K562 (cell line): ENCODE measurements around the gene ARHGEF7. TPM values are rescaled to one million over a fixed set of nuclear protein-coding genes. Genes with fewer than 3 reads are reported as not detected.

Source experiments
- ATAC-seq: fragments of 200-7000 bp; cut with Tn5 transposase; 3 replicates; pipeline ENCODE4 v1.9.1; 2020; ENCODE audit warnings: moderate library complexity
- BruUV-seq: library from RNA; stranded (reverse); fragments of 400-500 nt; replicated peaks from 2 replicates; lab custom pipeline; 2021; lab: Mats Ljungman, UMichigan
- CTCF ChIA-PET: fragments of 300-600 bp; formaldehyde crosslinking; extraction: SDS; loops from one replicate; lab custom pipeline; 2021; ENCODE audit warnings: low intra/inter-chr PET ratio; lab: Yijun Ruan, JAX
- POLR2A ChIA-PET: fragments of 300-600, 350-650 bp; sonication (Branson Sonifier 250); formaldehyde crosslinking; extraction: SDS; loops from one replicate; lab custom pipeline; 2021; ENCODE audit warnings: antibody characterized with exemption, inconsistent platforms; lab: Yijun Ruan, JAX
- DNase-seq, 4 experiments: peaks; one replicate each; pipeline versions ENCODE4 v3.0.0 to v3.0.0-alpha.2; 2011 to 2018; ENCODE audit warnings: low spot score in 3 of 4, mixed read lengths in 3 of 4; ENCODE audit errors: extremely low read depth in 1 of 4
- FAIRE-seq: peaks from 2 replicates; lab custom pipeline; 2011; peaks lifted over from hg19 to GRCh38; lab: Jason Lieb, UNC
- H2AFZ ChIP-seq: 2 replicates; pipeline ENCODE4 v1.6.0; 2011; ENCODE audit warnings: low read depth, low read length, control low read depth, inconsistent platforms
- H3K27ac ChIP-seq: fragments of 200-600 bp; 3 replicates; pipeline ENCODE4 v1.8.0; 2011; ENCODE audit warnings: low read depth, mild to moderate bottlenecking, control low read depth, inconsistent platforms, low read length, moderate library complexity, mixed read lengths; ENCODE audit errors: extremely low read depth
- H3K27me3 ChIP-seq, 2 experiments: fragments of 300-600 bp in 1 of 2; 2 replicates in 1 of 2; 3 replicates in 1 of 2; pipeline versions ENCODE4 v1.6.0 to v1.8.0; 2011; ENCODE audit warnings: inconsistent platforms in 2 of 2, low read length in 2 of 2, mild to moderate bottlenecking in 1 of 2, mixed read lengths in 1 of 2, moderate library complexity in 1 of 2; ENCODE audit not compliant: control insufficient read depth in 2 of 2, insufficient read depth in 2 of 2
- H3K36me3 ChIP-seq: fragments of 300-600 bp; 3 replicates; pipeline ENCODE4 v1.8.0; 2011; ENCODE audit warnings: mild to moderate bottlenecking, low read length, inconsistent platforms; ENCODE audit not compliant: control insufficient read depth, insufficient read depth
- H3K4me1 ChIP-seq, 2 experiments: fragments of 200-600 bp in 1 of 2; replicated peaks in 1 of 2; 2 replicates in 1 of 2; 3 replicates in 1 of 2; pipeline versions ENCODE4 v1.5.1 to v1.8.0; 2011; ENCODE audit warnings: inconsistent platforms in 2 of 2, low read length in 2 of 2, mild to moderate bottlenecking in 1 of 2, mixed read lengths in 1 of 2, moderate library complexity in 1 of 2; ENCODE audit not compliant: control insufficient read depth in 2 of 2, insufficient read depth in 2 of 2
- H3K4me2 ChIP-seq: 2 replicates; pipeline ENCODE4 v1.6.1; 2011; ENCODE audit warnings: low read length, control low read depth, inconsistent platforms, mixed read lengths; ENCODE audit not compliant: insufficient read depth
- H3K4me3 ChIP-seq: fragments of 200-600 bp; sonication (generic), shearing (Covaris generic); 2 replicates; pipeline ENCODE4 v1.5.1; 2016; ENCODE audit warnings: control low read depth, inconsistent platforms
- H3K79me2 ChIP-seq: fragments of 200-600 bp; 3 replicates; pipeline ENCODE4 v1.8.0; 2011; ENCODE audit warnings: low read length, inconsistent platforms; ENCODE audit not compliant: control insufficient read depth, insufficient read depth
- H3K9ac ChIP-seq, 2 experiments: 2 replicates each; pipeline versions ENCODE4 v1.6.0 to v1.6.1; 2011; ENCODE audit warnings: low read depth in 2 of 2, low read length in 2 of 2, control low read depth in 1 of 2, inconsistent platforms in 1 of 2, mild to moderate bottlenecking in 1 of 2, mixed read lengths in 1 of 2; ENCODE audit not compliant: insufficient read depth in 1 of 2
- H3K9me1 ChIP-seq: one replicate; pipeline ENCODE4 v1.6.0; 2011; ENCODE audit warnings: inconsistent platforms, mild to moderate bottlenecking, low read length, moderate library complexity; ENCODE audit not compliant: control insufficient read depth, insufficient read depth
- H3K9me3 ChIP-seq: replicated peaks from 2 replicates; pipeline ENCODE4 v1.5.1; 2011; ENCODE audit warnings: low read depth, low read length, inconsistent platforms; ENCODE audit not compliant: control insufficient read depth, insufficient read depth
- H4K20me1 ChIP-seq: replicated peaks from 2 replicates; pipeline ENCODE4 v1.6.1; 2011; ENCODE audit warnings: low read length, inconsistent platforms, mixed read lengths; ENCODE audit not compliant: control insufficient read depth, insufficient read depth
- AFF1 ChIP-seq, 2 experiments: fragments of 450-650 bp; IDR thresholded peaks; 2 replicates each; pipeline ENCODE4 v1.6.1; 2018; ENCODE audit warnings: mild to moderate bottlenecking in 2 of 2, low read depth in 1 of 2; ENCODE audit not compliant: partially characterized antibody in 2 of 2
- ATF2 ChIP-seq: sonication (generic); formaldehyde crosslinking; IDR thresholded peaks from 2 replicates; pipeline ENCODE4 v1.8.1; 2022; ENCODE audit warnings: missing genetic modification reagents
- FOXM1 ChIP-seq, 2 experiments: fragments of 450-650 bp in 1 of 2; sonication (generic) in 1 of 2; formaldehyde crosslinking in 1 of 2; IDR thresholded peaks; 2 replicates each; pipeline versions ENCODE4 v1.6.1 to v1.9.0; 2017 to 2022; ENCODE audit warnings: low read depth in 2 of 2, mild to moderate bottlenecking in 2 of 2, missing genetic modification reagents in 1 of 2, moderate library complexity in 1 of 2
- HNRNPL ChIP-seq: fragments of 200-400 bp; formaldehyde crosslinking; IDR thresholded peaks from 2 replicates; pipeline ENCODE4 v1.6.1; 2017; ENCODE audit warnings: low read depth, mild to moderate bottlenecking, low read length
- POLR3G ChIP-seq: IDR thresholded peaks from 2 replicates; pipeline ENCODE4 v1.6.1; 2011; ENCODE audit not compliant: insufficient read length, insufficient replicate concordance; ENCODE audit errors: extremely low read depth
- PREB ChIP-seq: sonication (generic); formaldehyde crosslinking; IDR thresholded peaks from 2 replicates; pipeline ENCODE4 v1.8.1; 2023; ENCODE audit warnings: mild to moderate bottlenecking, missing genetic modification reagents
- ZNF143 ChIP-seq: sonication (generic); formaldehyde crosslinking; IDR thresholded peaks from 2 replicates; pipeline ENCODE4 v1.9.0; 2022; ENCODE audit warnings: mild to moderate bottlenecking, missing genetic modification reagents
- WGBS: fragments of 100-300 bp; shearing (Covaris generic); methylation state at CpG from one replicate; pipeline ENCODE4 v1.1.6; 2016; ENCODE audit warnings: low coverage, mixed read lengths; ENCODE audit not compliant: insufficient coverage; ENCODE audit errors: missing lambda C conversion rate; 5-methylcytosine and 5-hydroxymethylcytosine counted together
- in situ Hi-C: fragments of 300-500 bp; cut with MboI; formaldehyde crosslinking; loops from 4 replicates; pipeline ENCODE4 v1.15.0; 2018; ENCODE audit warnings: inconsistent platforms, mixed read lengths
- intact Hi-C: fragments of 100-400 bp; cut with micrococcal nuclease; formaldehyde crosslinking; loops from 2 replicates; pipeline ENCODE4 v1.14.2; 2022
- polyA plus RNA-seq, 8 experiments: library from polyadenylated mRNA; depleted of rRNA in 4 of 8; stranded (reverse) in 5 of 8; unstranded in 3 of 8; fragments of >200 nt; fragmentation: Nextera tagmentation in 2 of 8; fragmentation: Illumina TruSeq in 1 of 8; extraction: Ambion mirVana in 2 of 8; extraction: Trizol in 1 of 8; gene quantifications; 2 replicates each; pipeline versions ENCODE4 v1.2.1 to v1.2.3, GENCODE V29; 2011 to 2014; ENCODE audit warnings: inconsistent platforms in 1 of 8, missing spikeins in 1 of 8
- total RNA-seq, 7 experiments: library from RNA; depleted of rRNA in 6 of 7; stranded (reverse); fragments of >200 nt in 6 of 7; fragmentation: Illumina TruSeq in 2 of 7; extraction: Trizol in 2 of 7; gene quantifications; 2 replicates each; pipeline versions ENCODE4 v1.2.1 to v1.2.3, GENCODE V29; 2011 to 2021; ENCODE audit warnings: low replicate concordance in 1 of 7
- TF ChIP-seq, protein P1 (sequence below): sonication (generic); formaldehyde crosslinking; IDR thresholded peaks from 2 replicates; pipeline ENCODE4 v1.8.0; 2023; ENCODE audit warnings: mild to moderate bottlenecking, missing genetic modification reagents

Gene ARHGEF7
- total and polyA plus RNA-seq, 9 of the 15 experiments (the other 6 are each of a cell fraction or from before 2014, with no cell fraction given) = 2.1 to 26.8 (median 17.5) TPM

DNA sequence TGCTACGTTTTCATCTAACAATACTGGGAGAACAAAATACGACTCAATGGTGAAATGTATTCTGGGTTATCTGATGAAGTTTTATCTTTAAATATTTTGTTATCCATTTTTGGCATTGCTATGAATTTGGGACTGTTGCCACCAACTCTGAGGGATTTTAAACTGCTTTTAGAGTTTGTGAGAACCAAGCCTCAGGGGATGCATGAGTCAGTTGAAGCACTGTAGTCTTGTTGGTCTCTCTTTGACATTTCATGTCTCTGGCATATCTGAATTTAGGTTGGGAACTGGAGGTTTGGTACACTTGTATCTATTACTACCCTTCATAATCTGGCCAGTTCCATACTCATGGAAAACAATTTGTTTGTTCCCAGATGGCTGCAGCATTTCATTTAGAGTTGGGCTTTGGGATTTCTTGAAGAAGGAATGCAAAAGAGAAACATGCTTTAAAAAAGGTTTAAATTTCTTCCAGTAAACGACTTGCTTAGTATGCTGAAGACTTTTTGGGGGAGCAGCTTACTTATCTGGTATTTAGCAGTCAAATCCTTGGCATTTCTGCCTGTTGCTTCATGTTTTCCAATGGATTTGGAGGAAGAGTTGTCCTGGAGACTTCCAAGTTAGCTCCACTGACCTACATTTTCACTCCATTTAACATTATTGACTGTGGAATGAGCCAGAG lies 28.9 kb downstream of the ARHGEF7 start:
- H4K20me1 ChIP-seq = no peaks in the 10 kb centered on the region
- H3K9ac ChIP-seq = no peak overlapping the region
- no peak overlapping the region for H2AFZ ChIP-seq
- ChIA-PET CTCF (no interaction called here), POLR2A (no interaction called here)
- no peak overlapping the region for H3K4me3 ChIP-seq
- in situ Hi-C loops = no loop called here
- H3K36me3 ChIP-seq = no peaks in the 10 kb centered on the region
- BruUV-seq = no TSS peak
- H3K9me1 ChIP-seq = no peaks in the 10 kb centered on the region
- H3K4me1 ChIP-seq = no peaks in the 10 kb centered on the region
- H3K27ac ChIP-seq = no peak overlapping the region
- no peak overlapping the region for H3K4me2 ChIP-seq
- no peak for FAIRE-seq
- no peaks in the 10 kb centered on the region for H3K9me3 ChIP-seq
- no peak for ATAC-seq
- intact Hi-C loops = no loop called here
- 0% methylated on average over 3 of the region's 3 CpGs for WGBS
- peaks cover 31 to 36% of the 10 kb centered on the region in 2 experiments for H3K27me3 ChIP-seq
- no peaks in the 10 kb centered on the region for H3K79me2 ChIP-seq
- no peak for DNase-seq
- TF ChIP-seq FOXM1 (IDR thresholded peaks at IDR 0.05; ENCODE audit: low read depth) (no peak), FOXM1 (CRISPR knock-in tag; IDR thresholded peaks at IDR 0.05; ENCODE audit: low read depth) (no peak), ZNF143 (CRISPR knock-in tag) (no peak), ATF2 (CRISPR knock-in tag) (no peak), AFF1 (IDR thresholded peaks at IDR 0.05; ENCODE audit: low read depth in 1 of 2, partially characterized antibody in 2 of 2) (no peak), POLR3G (no peak), HNRNPL (no peak), PREB (CRISPR knock-in tag) (no peak)
- TF ChIP-seq, protein P1, sequence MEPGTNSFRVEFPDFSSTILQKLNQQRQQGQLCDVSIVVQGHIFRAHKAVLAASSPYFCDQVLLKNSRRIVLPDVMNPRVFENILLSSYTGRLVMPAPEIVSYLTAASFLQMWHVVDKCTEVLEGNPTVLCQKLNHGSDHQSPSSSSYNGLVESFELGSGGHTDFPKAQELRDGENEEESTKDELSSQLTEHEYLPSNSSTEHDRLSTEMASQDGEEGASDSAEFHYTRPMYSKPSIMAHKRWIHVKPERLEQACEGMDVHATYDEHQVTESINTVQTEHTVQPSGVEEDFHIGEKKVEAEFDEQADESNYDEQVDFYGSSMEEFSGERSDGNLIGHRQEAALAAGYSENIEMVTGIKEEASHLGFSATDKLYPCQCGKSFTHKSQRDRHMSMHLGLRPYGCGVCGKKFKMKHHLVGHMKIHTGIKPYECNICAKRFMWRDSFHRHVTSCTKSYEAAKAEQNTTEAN (CRISPR knock-in tag) = no peak
